CD4-positive, alpha-beta T cell treated with Interleukin-10 for 1 hour (primary cell): ENCODE results near the gene YBX2.

Source experiments
- DNase-seq: peaks from one replicate; pipeline ENCODE4 v3.0.0-alpha.2; 2020

YBX2 gene

GRCh38 chr17:7322520-7323194 lies 28.2 kb upstream of the YBX2 start:
- DNase-seq = no peak

GRCh38 chr17:7321466-7321865 lies 27.0 kb upstream of the YBX2 start:
- DNase-seq = no peak

GRCh38 chr17:7318121-7318860 lies 23.9 kb upstream of the YBX2 start:
- no peak for DNase-seq

DNA sequence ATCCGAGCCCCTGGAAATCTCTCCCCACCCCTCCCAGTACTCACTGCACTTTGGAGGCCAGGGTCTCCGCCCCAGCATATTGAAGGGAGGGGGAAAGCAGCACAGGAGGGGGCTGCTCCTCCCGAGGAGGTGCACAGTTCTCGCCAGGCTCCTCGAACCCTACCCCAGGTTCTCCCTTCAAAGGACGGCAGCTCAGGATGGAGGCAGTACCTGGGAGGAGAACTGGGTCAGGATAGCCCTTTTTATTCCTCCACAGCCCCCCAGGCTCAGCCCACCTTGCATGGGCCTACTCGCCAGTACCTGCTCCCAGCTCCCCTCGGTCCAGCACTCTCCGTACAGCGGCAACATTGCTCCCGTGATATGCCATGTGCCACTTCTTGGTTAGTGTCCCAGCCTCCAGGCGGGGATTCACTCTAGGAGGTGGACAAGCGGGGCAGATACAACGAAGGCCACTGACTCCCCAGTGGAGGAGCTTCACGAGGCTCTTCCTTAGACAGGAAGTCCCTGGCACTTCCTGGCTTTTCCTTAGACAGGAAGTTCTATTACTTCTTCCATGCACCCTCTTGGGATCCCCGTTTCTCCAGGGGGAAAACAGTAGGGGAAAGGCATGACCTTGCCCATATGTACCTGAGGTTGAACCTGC lies 22.8 kb upstream of the YBX2 start:
- DNase-seq = no peak

- no peak for DNase-seq
Observed at GRCh38 chr17:7315570-7316235, 21.3 kb upstream of the YBX2 start.

DNA sequence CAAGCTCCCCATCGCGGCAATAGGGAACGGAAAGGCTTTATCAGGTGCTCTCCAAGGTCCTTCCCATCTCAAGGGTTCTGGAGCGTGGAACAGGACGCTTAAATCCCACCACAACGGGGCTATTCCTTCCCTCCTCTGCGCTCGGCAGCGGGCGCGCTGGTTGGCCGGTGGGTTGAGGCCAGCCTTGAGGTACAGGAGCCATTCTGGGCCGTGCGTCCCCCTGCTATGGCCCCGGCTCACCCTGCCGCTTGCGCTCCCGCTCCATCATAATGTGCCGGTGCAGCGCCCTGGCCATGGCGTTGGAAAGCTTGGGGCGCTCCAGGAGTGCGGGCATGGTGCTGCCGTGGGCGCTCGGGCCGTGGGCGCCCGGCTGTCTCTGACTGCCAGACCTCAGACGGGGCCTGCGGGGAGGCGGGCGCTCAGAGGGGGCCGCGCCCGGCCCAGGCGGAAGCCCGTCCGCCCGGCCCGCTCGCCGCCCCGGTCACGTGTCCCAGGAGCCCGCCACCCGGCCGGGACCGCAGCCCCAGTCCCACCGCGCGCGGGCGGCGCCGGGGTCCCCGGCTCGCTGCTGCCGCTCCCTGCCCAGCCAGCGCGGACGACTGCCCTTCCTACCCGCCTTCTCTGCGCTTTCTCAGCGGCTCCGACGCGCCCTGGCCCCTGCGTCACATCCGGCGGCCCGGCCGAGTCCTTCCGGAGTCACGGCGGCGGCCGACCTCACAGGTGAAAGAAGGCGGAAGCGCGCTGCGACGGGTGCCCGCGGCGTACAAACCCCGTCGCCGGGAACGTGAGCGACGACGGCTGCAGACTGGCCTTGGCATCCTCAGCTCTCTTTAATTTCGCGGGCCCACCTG lies 20.5 kb upstream of the YBX2 start, which contains the start of gene GPS2:
TSS of gene GPS2 (minus strand) at position 642 of the 851 bp plus-strand sequence. CDS start at position 334, 308 bp downstream.
- DNase-seq = peak; percentile 94

DNA sequence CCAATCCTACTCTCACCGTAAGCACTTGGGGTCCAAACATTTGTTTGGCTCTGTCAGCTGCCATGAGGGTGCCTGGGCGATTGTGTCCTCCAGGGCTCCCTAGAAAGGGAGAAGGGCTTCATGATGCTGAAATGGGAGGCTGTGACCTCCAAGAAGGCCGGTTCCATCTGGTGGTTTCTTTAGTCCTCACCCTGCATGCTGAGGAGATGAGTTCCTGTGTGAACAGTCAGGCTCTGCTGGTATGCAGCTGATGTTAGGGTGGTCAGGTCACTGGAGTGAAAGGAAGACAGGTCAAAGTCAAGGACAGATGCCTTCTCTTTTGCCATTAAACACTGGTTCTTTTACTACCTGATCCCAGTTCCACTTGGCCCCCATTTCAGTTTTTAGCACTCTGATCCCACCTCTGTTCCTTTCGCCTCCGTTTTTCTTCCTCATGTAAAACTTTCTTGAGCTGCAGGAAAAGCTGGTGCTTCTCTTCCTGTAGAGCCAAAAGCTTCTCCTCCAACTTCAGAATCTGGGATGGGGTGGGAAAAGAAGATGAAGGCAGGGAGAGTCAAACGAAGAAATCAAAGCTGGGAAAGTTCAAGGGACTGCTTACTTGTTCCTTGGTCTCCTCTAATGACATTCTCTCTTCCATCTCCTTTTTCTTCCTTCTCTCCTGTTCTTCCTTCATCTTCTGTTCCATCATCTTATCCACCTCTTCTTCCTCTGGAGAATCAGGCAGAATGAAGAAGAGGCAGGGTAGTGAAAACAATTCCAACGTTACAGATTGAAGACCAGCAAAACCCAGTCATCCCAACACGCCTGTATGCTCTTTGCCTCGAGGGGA lies 19.7 kb upstream of the YBX2 start:
- DNase-seq = peak; percentile 26

DNA sequence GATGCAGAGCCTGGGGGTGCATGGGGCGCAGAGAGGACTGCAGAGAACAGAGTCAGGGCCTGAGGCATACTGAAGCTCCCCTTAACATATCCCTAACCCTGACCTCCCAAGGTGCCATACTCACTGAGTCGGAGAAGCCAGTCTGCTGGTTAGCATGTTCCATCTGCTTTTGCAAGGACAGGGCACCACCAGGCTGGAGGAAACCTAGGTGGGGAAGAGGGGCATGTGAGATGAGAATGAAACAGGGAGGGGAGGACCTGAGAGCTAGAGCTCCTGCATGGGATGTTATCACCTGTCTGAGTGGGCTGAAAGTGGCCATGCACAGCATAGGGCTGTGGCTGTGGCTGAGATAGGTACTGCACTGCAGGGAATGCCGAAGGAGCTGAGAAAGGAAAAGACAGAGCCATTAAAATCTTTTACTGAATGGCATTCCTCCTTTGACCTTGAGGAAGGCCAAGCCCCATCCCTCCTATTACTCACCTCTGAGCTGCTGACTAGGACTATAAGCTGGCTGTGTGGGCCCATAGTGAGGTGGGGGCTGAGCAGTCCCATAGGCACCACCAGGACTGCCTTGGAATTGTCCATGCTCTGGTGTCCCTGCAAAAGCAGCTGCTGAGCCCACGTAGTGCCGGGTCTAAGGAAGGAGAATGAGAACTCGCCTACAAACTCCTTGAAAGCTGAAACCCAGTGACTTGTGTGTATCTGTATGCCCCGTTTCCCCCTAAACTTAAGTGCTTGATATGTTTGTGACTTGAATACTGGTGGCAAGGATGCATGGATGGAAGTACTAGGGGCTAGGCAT lies 18.9 kb upstream of the YBX2 start:
- peak; percentile 39 for DNase-seq

DNA sequence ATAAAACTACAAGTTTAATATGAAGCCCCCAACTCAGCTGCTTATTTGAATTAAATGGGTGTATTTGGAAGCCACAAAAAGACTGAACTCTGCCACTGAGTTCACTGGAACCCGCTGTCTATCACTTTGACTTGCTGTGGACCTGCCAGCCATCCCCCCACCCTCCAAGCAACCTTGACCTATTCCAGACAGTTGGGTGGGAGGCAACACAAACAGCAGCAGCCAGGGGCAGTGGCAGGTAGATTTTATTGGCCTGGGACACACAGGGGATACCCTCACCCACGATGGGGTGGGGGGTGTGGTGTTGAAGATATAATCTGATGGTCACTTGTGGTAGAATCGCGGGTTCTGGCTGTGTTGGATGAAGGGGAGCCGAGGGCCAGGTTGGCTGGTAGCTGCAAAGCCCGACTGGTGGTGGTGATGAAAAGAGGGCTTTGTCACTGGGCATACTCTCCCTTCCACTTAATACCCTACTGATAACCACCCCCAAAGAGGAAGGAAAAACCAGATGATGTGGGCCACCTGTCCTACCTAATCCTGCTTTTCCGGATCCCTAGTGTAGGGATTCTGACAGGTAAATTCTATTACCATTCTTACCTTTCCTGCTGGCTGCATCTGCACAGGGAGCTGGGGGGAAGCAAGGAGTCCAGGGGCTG lies 18.1 kb upstream of the YBX2 start:
- peak; percentile 13 for DNase-seq

- no peak for DNase-seq
Observed at GRCh38 chr17:7311110-7311705, 16.8 kb upstream of the YBX2 start.

- peak; percentile 9 for DNase-seq
Observed at GRCh38 chr17:7309628-7310027, 15.2 kb upstream of the YBX2 start.

DNA sequence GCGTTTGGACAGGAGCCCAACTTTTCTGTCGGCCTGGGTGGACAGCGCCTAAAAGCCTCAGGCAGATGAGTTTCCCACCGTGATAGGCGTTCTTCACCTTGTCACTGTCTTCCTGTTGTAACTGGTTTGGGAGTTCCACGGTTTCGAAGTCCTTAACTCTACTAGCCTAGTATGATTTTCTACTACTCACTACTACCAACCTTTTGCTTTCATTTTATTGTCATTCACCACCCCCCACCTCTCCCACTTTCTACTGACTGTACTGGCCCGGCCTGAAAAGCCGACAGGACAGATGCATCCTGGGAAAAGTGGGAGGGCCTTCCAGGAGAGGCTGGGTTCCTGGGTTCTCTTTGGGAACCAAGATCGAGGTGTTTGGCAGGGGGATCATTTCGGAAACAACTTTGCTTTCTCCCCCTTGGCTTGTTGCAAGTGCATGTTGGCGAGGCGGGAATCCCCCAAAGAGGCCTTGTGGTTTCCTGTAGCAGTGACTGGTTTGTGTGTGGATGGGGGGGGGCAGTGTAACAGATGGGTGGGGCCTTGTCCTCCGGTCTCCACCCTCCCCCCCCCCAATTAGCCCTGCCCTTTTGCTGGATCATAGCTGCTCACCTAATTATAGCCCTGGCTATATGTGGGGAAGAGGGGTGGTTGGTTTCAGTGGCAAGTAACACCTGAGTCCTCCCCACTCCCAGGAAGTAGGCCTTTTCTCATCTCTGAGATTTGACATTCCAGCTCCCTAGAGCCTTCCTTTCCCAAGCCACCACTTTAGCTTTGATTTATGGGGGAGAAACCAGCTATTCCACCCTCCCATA lies 14.4 kb upstream of the YBX2 start:
- peak; percentile 95 for DNase-seq

DNA sequence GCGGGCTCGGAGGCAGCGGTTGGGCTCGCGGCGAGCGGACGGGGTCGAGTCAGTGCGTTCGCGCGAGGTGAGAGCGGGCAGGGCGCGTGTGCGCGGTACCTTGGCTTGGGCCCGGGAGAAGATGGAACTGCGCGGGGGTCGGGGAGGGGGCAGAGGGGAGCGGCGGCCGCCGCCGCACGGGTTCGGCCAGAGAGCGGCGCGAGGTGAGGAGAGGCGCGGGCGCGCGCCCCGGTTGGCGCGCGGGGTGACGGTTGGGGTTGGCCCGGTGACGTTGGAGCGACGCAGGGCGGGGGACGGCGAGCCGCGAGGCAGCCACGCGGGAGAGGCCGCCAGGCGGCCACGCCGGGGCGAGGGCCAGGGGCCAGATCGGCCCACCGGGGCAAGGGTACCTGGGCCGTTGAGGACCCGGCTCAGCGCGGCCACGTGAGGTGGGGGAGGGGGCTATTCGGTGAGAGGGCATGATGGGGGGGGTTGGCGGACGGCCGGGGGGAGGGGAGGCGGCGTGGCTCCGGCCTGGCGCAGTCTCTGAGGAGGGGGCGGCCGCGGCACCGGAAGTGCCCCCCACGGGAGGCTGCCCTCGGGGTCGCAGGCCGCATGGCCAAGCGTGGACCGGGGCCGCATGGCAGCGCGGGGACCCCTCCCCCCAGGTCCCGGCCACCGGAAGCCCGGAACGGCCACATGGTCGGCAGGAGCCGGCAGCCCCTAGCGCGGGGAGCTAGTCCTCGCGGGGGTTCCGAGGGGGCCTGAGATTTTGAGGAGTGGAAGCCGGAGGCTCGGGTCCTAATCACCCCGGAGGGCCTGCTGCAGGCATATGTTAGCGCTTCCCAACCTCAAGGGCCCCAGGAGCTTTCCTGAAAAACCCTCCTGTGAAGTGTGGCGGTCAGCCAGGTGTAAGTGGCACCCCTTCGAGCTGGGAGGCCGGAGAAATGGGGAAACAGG lies 13.5 kb upstream of the YBX2 start:
- peak; percentile 62 for DNase-seq

GRCh38 chr17:7306911-7307685 lies 12.7 kb upstream of the YBX2 start, which contains the start of gene EIF5A:
Gene EIF5A (plus strand): TSS chr17:7307628. CDS start chr17:7309636, 2,008 bp downstream.
- DNase-seq = peak; percentile 100

- no peak for DNase-seq
Observed at GRCh38 chr17:7304179-7304578, 9.7 kb upstream of the YBX2 start.

- DNase-seq = peak; percentile 71
Observed at GRCh38 chr17:7296189-7296861, 1.9 kb upstream of the YBX2 start.
